OCI-LY3 (cell line): ENCODE measurements around the gene SLAIN1.

ENCODE experiments used
- H2AFZ ChIP-seq: fragments of 200-600, 300-600 bp; shearing (Covaris generic); 2 replicates; pipeline ENCODE4 v1.6.0; 2014; ENCODE audit warnings: antibody characterized with exemption, low read depth, low read length
- H3K27ac ChIP-seq: fragments of 200-600, 300-600 bp; sonication (generic); 2 replicates; pipeline ENCODE4 v1.5.1; 2014; ENCODE audit warnings: mild to moderate bottlenecking, low read length, moderate library complexity, mixed read lengths
- H3K27me3 ChIP-seq: fragments of 200-600, 300-600 bp; sonication (generic); 2 replicates; pipeline ENCODE4 v1.6.1; 2014; ENCODE audit warnings: low read depth, low read length, mixed read lengths
- H3K36me3 ChIP-seq: fragments of 200-600, 300-600 bp; sonication (generic); replicated peaks from 2 replicates; pipeline ENCODE3; 2014; ENCODE audit warnings: low read depth, low read length, mixed read lengths
- H3K4me1 ChIP-seq: fragments of 300-600, 200-600 bp; sonication (generic); 2 replicates; pipeline ENCODE4 v1.6.1; 2014; ENCODE audit warnings: low read length, mixed read lengths
- H3K4me2 ChIP-seq: fragments of 200-600, 300-600 bp; sonication (generic); 2 replicates; pipeline ENCODE4 v1.6.1; 2014; ENCODE audit warnings: low read length, mixed read lengths
- H3K4me3 ChIP-seq: fragments of 300-600, 200-600 bp; sonication (generic); 2 replicates; pipeline ENCODE4 v1.5.1; 2014; ENCODE audit warnings: antibody characterized with exemption, mild to moderate bottlenecking, low read length, moderate library complexity
- H3K79me2 ChIP-seq: fragments of 300-600, 200-600 bp; shearing (Covaris generic); 2 replicates; pipeline ENCODE4 v1.6.1; 2014; ENCODE audit warnings: mild to moderate bottlenecking, low read length, mixed read lengths
- H3K9ac ChIP-seq: fragments of 300-600, 200-600 bp; shearing (Covaris generic); 2 replicates; pipeline ENCODE4 v1.6.0; 2014; ENCODE audit warnings: mild to moderate bottlenecking, low read length, moderate library complexity
- H3K9me3 ChIP-seq: fragments of 200-600, 300-600 bp; shearing (Covaris generic); 2 replicates; pipeline ENCODE4 v1.6.1; 2014; ENCODE audit warnings: low read length, mixed read lengths; ENCODE audit not compliant: insufficient read depth
- H4K20me1 ChIP-seq: fragments of 200-600, 300-600 bp; sonication (generic); 2 replicates; pipeline ENCODE4 v1.6.1; 2016; ENCODE audit warnings: low read length, mixed read lengths; ENCODE audit not compliant: insufficient read depth
- CTCF ChIP-seq: fragments of 200-600, 300-600 bp; sonication (generic); IDR thresholded peaks from 2 replicates; pipeline ENCODE4 v1.5.1; 2014; ENCODE audit warnings: antibody characterized with exemption, low read length, low read depth
- EZH2phosphoT487 ChIP-seq: fragments of 200-600 bp; shearing (Covaris generic); IDR thresholded peaks from 2 replicates; pipeline ENCODE4 v1.6.1; 2018; ENCODE audit warnings: antibody characterized with exemption, mixed run types, low read depth

SLAIN1 gene

GRCh38 chr13:77784515-77784914 is 87.0 kb downstream of the SLAIN1 start:
- H3K36me3 ChIP-seq: no peaks in the 10 kb centered on the region
- no peaks in the 10 kb centered on the region for H3K9me3 ChIP-seq
- H4K20me1 ChIP-seq: no peaks in the 10 kb centered on the region
- H3K27ac ChIP-seq: no peak overlapping the region
- peaks cover 10% of the 10 kb centered on the region for H3K4me1 ChIP-seq
- H3K4me3 ChIP-seq: no peak overlapping the region
- TF ChIP-seq EZH2phosphoT487: no peak
- no peak for TF ChIP-seq CTCF
- no peaks in the 10 kb centered on the region for H3K27me3 ChIP-seq
- H3K9ac ChIP-seq: no peak overlapping the region
- no peaks in the 10 kb centered on the region for H3K79me2 ChIP-seq
- H2AFZ ChIP-seq: no peak overlapping the region
- H3K4me2 ChIP-seq: no peak overlapping the region

DNA sequence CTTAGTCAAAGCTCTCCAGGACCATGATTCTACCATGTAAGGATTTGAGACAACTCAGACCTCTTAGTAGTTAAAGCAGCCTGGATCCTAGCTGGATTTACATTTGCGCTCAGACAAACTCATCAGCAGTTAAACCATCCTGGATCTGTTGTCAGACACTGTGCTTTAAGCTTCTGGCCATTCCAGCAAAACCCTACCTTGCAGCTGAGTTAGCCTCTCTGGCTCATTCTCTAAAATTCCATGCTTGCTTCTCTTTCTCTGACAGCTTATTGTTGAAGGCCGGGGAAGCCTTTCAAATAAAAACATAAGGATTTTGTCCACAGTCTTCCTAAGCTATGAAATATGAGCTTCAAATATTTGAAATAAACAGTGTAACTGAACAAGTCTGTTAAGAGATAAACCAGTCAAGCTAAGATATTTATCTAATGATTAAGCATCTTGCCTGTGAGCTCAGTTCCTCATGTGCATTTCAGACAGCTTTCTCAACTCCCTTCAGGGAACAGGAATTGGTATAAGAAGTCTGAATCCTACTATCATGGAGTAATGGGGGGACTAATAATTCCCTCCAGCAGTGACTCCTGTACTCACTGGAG is 89.3 kb downstream of the SLAIN1 start:
- Histone ChIP-seq H3K27ac (no peak overlapping the region), H2AFZ (no peak overlapping the region), H3K27me3 (no peaks in the 10 kb centered on the region), H4K20me1 (no peaks in the 10 kb centered on the region), H3K9ac (no peak overlapping the region), H3K4me3 (no peak overlapping the region), H3K4me2 (no peak overlapping the region), H3K79me2 (no peaks in the 10 kb centered on the region), H3K4me1 (no peaks in the 10 kb centered on the region), H3K9me3 (no peaks in the 10 kb centered on the region), H3K36me3 (no peaks in the 10 kb centered on the region)
- TF ChIP-seq CTCF (no peak), EZH2phosphoT487 (no peak)

DNA sequence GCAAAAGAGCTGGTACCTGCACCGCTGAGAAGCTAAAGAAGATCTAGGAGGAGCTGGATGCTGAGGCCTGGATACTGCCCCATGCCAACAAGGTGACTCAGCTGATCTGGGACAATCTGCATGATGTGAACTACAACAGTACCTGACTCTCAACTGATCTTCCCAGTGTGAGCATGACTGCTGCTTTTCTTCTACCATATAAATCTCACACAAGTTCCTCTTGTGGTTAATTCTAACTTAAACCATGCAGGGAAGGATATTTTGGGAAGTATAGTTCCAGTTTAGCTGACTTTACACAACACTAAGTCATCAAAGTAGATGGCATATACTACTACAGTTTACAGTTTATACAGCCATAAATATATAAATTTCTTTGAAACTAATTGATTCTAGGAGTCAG is 91.9 kb downstream of the SLAIN1 start:
- Histone ChIP-seq H3K4me3 (no peak overlapping the region), H3K36me3 (no peaks in the 10 kb centered on the region), H2AFZ (no peak overlapping the region), H3K4me2 (no peak overlapping the region), H3K27ac (no peak overlapping the region), H3K9me3 (0 out of 2 replicates have a peak, but pooled peaks cover 7% of the 10 kb centered on the region), H3K9ac (no peak overlapping the region), H3K4me1 (no peaks in the 10 kb centered on the region), H3K79me2 (no peaks in the 10 kb centered on the region), H4K20me1 (no peaks in the 10 kb centered on the region), H3K27me3 (no peaks in the 10 kb centered on the region)
- TF ChIP-seq EZH2phosphoT487: no peak
- TF ChIP-seq CTCF: no peak

GRCh38 chr13:77800219-77800618 is 102.7 kb downstream of the SLAIN1 start:
- Histone ChIP-seq H3K4me2 (no peak overlapping the region), H3K4me3 (no peak overlapping the region), H2AFZ (no peak overlapping the region), H3K79me2 (no peaks in the 10 kb centered on the region), H4K20me1 (no peaks in the 10 kb centered on the region), H3K27ac (no peak overlapping the region), H3K27me3 (no peaks in the 10 kb centered on the region), H3K36me3 (no peaks in the 10 kb centered on the region), H3K9me3 (no peaks in the 10 kb centered on the region), H3K4me1 (no peaks in the 10 kb centered on the region), H3K9ac (no peak overlapping the region)
- TF ChIP-seq CTCF (no peak), EZH2phosphoT487 (no peak)
